HCT116 (cell line): ENCODE measurements around the gene ADARB2. TPM values are rescaled to one million over a fixed set of nuclear protein-coding genes. Genes with fewer than 3 reads are reported as not detected.

Experiments used
- ATAC-seq: fragments of 200-7000 bp; cut with Tn5 transposase; 2 replicates; pipeline ENCODE4 v1.9.1; 2020; ENCODE audit warnings: mild to moderate bottlenecking, moderate library complexity
- BruUV-seq: library from RNA; stranded (reverse); fragments of 400-500 nt; replicated peaks from 2 replicates; lab custom pipeline; 2021; lab: Mats Ljungman, UMichigan
- CTCF ChIA-PET: fragments of 300-600 bp; sonication (Branson Sonifier 250); formaldehyde crosslinking; loops from one replicate; lab custom pipeline; 2021; ENCODE audit warnings: antibody characterized with exemption; lab: Charles Lee
- POLR2A ChIA-PET: fragments of 300-600, 350-600 bp; sonication (Branson Sonifier 250); formaldehyde crosslinking; loops from one replicate; lab custom pipeline; 2021; ENCODE audit warnings: antibody characterized with exemption; lab: Charles Lee
- RAD21 ChIA-PET, 2 experiments: fragments of 300-600 bp; sonication (Branson Sonifier 250); formaldehyde crosslinking; loops; one replicate each; lab custom pipeline; 2023; ENCODE audit warnings: low total read pairs in 2 of 2; ENCODE audit not compliant: uncharacterized antibody in 2 of 2, unreplicated experiment in 2 of 2, low non-redundant PET in 1 of 2; lab: Charles Lee
- DNase-seq: peaks from one replicate; pipeline ENCODE4 v3.0.0-alpha.2; 2010; ENCODE audit warnings: low read depth, low spot score
- H2AFZ ChIP-seq: fragments of 200-600 bp; shearing (Covaris generic), sonication (generic); 2 replicates; pipeline ENCODE4 v1.6.1; 2017; ENCODE audit warnings: low read depth, mixed run types, mixed read lengths, antibody characterized with exemption, low read length; ENCODE audit not compliant: poor library complexity, severe bottlenecking
- H3K27ac ChIP-seq: 2 replicates; pipeline ENCODE4 v1.5.1; 2012; ENCODE audit warnings: low read depth, low read length
- H3K27me3 ChIP-seq: fragments of 200-600 bp; sonication (generic); 2 replicates; pipeline ENCODE4 v1.6.1; 2016; ENCODE audit warnings: mixed run types, low read length, mixed read lengths; ENCODE audit not compliant: insufficient read depth
- H3K36me3 ChIP-seq, 2 experiments: fragments of 200-500 bp in 1 of 2; fragments of 200-600 bp in 1 of 2; sonication (Bioruptor generic) in 1 of 2; sonication (generic) in 1 of 2; 2 replicates each; pipeline versions ENCODE4 v1.5.1 to v1.6.1; 2014 to 2016; ENCODE audit warnings: low read length in 2 of 2, inconsistent platforms in 1 of 2, mixed read lengths in 1 of 2, mixed run types in 1 of 2; ENCODE audit not compliant: insufficient read depth in 2 of 2, control insufficient read depth in 1 of 2
- H3K4me1 ChIP-seq, 2 experiments: fragments of 200-600 bp in 1 of 2; sonication (generic) in 1 of 2; 2 replicates each; pipeline versions ENCODE4 v1.5.1 to v1.6.1; 2012 to 2017; ENCODE audit warnings: low read length in 2 of 2, inconsistent platforms in 1 of 2, mild to moderate bottlenecking in 1 of 2, mixed read lengths in 1 of 2, mixed run types in 1 of 2, moderate library complexity in 1 of 2; ENCODE audit not compliant: insufficient read depth in 2 of 2, control insufficient read depth in 1 of 2
- H3K4me2 ChIP-seq: fragments of 200-600 bp; sonication (generic); 2 replicates; pipeline ENCODE4 v1.6.1; 2017; ENCODE audit warnings: mixed run types, low read length, mixed read lengths
- H3K4me3 ChIP-seq, 2 experiments: fragments of 200-600 bp in 1 of 2; sonication (generic) in 1 of 2; replicated peaks in 1 of 2; 2 replicates each; pipeline ENCODE4 v1.5.1; 2011 to 2016; ENCODE audit warnings: low read length in 2 of 2, control low read depth in 1 of 2, low read depth in 1 of 2, mild to moderate bottlenecking in 1 of 2, mixed read lengths in 1 of 2, mixed run types in 1 of 2
- H3K79me2 ChIP-seq: fragments of 200-600 bp; sonication (generic); 2 replicates; pipeline ENCODE4 v1.6.1; 2017; ENCODE audit warnings: mild to moderate bottlenecking, mixed run types, low read length, moderate library complexity, mixed read lengths; ENCODE audit not compliant: insufficient read depth
- H3K9ac ChIP-seq: fragments of 200-600 bp; sonication (generic); 2 replicates; pipeline ENCODE4 v1.6.1; 2016; ENCODE audit warnings: low read length, mixed read lengths
- H3K9me2 ChIP-seq: fragments of 200-600 bp; sonication (generic), shearing (Covaris generic); 2 replicates; pipeline ENCODE4 v1.6.1; 2017; ENCODE audit warnings: mixed run types, mild to moderate bottlenecking, moderate library complexity; ENCODE audit not compliant: insufficient read depth
- H3K9me3 ChIP-seq, 2 experiments: fragments of 200-500 bp in 1 of 2; fragments of 200-600 bp in 1 of 2; sonication (Bioruptor generic) in 1 of 2; sonication (generic) in 1 of 2; 2 replicates each; pipeline ENCODE4 v1.6.1; 2014 to 2017; ENCODE audit warnings: low read length in 2 of 2, mixed read lengths in 2 of 2, inconsistent platforms in 1 of 2, low read depth in 1 of 2, mild to moderate bottlenecking in 1 of 2, mixed run types in 1 of 2, moderate library complexity in 1 of 2; ENCODE audit not compliant: control insufficient read depth in 1 of 2, insufficient read depth in 1 of 2
- H4K20me1 ChIP-seq: fragments of 200-600 bp; sonication (generic), shearing (Covaris generic); 2 replicates; pipeline ENCODE4 v1.6.1; 2017; ENCODE audit warnings: mixed run types, mild to moderate bottlenecking, moderate library complexity; ENCODE audit not compliant: insufficient read depth
- CBX3 ChIP-seq: IDR thresholded peaks from 2 replicates; pipeline ENCODE4 v1.6.1; 2012; ENCODE audit warnings: low read depth
- CEBPB ChIP-seq: IDR thresholded peaks from 2 replicates; pipeline ENCODE4 v1.6.1; 2012; ENCODE audit warnings: low read depth
- ELF1 ChIP-seq: IDR thresholded peaks from 2 replicates; pipeline ENCODE4 v1.6.1; 2012; ENCODE audit warnings: low read depth, borderline replicate concordance
- EZH2 ChIP-seq: fragments of 200-600 bp; sonication (generic); IDR thresholded peaks from 2 replicates; pipeline ENCODE4 v1.6.1; 2017; ENCODE audit warnings: antibody characterized with exemption, mixed run types
- FOSL1 ChIP-seq: IDR thresholded peaks from 2 replicates; pipeline ENCODE4 v1.6.1; 2012; ENCODE audit warnings: low read depth
- JUND ChIP-seq: IDR thresholded peaks from 2 replicates; pipeline ENCODE4 v1.6.1; 2012
- POLR2AphosphoS5 ChIP-seq: IDR thresholded peaks from 2 replicates; pipeline ENCODE4 v1.6.1; 2011; ENCODE audit warnings: mild to moderate bottlenecking, low read depth, low read length, moderate library complexity
- RAD21 ChIP-seq: IDR thresholded peaks from 2 replicates; pipeline ENCODE4 v1.6.1; 2012; ENCODE audit warnings: low read depth, mild to moderate bottlenecking
- SIN3A ChIP-seq: IDR thresholded peaks from 2 replicates; pipeline ENCODE4 v1.6.1; 2012; ENCODE audit warnings: low read depth
- SP1 ChIP-seq: IDR thresholded peaks from 2 replicates; pipeline ENCODE4 v1.6.1; 2012; ENCODE audit warnings: low read depth
- SRF ChIP-seq: IDR thresholded peaks from 2 replicates; pipeline ENCODE4 v1.6.1; 2012; ENCODE audit warnings: low read depth
- TCF7L2 ChIP-seq: IDR thresholded peaks from 2 replicates; pipeline ENCODE4 v1.7.0; 2011; ENCODE audit warnings: borderline replicate concordance, inconsistent platforms; ENCODE audit not compliant: insufficient read depth, insufficient read length; ENCODE audit errors: extremely low read depth
- YY1 ChIP-seq: IDR thresholded peaks from 2 replicates; pipeline ENCODE4 v1.6.1; 2011; ENCODE audit warnings: low read length, low read depth, moderate library complexity, mild to moderate bottlenecking; ENCODE audit not compliant: insufficient replicate concordance; ENCODE audit errors: extremely low read depth
- ZNF274 ChIP-seq: fragments of 200-500 bp; sonication (Bioruptor generic); IDR thresholded peaks from 2 replicates; pipeline ENCODE4 v1.6.1; 2014; ENCODE audit warnings: mild to moderate bottlenecking, low read depth, low read length, inconsistent platforms
- intact Hi-C: fragments of 100-400 bp; cut with micrococcal nuclease; formaldehyde crosslinking; loops from 2 replicates; pipeline ENCODE4 v1.10.0; 2022
- total RNA-seq: library from RNA; stranded (reverse); gene quantifications from one replicate; pipeline ENCODE4 v1.2.1, GENCODE V29; 2021; ENCODE audit not compliant: unreplicated experiment
- TF ChIP-seq, protein P1 (sequence below): IDR thresholded peaks from 2 replicates; pipeline ENCODE4 v1.6.1; 2012
- TF ChIP-seq, protein P2 (sequence below): IDR thresholded peaks from 2 replicates; pipeline ENCODE4 v1.6.1; 2011; ENCODE audit warnings: mild to moderate bottlenecking, low read length, moderate library complexity; ENCODE audit not compliant: insufficient replicate concordance; ENCODE audit errors: extremely low read depth
- TF ChIP-seq, protein P3 (sequence below), 3 experiments: fragments of 200-600 bp in 1 of 3; sonication (generic) in 1 of 3; IDR thresholded peaks in 2 of 3; conservative IDR thresholded peaks in 1 of 3; 2 replicates each; pipeline ENCODE4 v1.5.1; 2012 to 2017; ENCODE audit warnings: low read depth in 2 of 3, low read length in 2 of 3, antibody characterized with exemption in 1 of 3, borderline replicate concordance in 1 of 3, control low read depth in 1 of 3, mild to moderate bottlenecking in 1 of 3, mixed read lengths in 1 of 3, mixed run types in 1 of 3, moderate library complexity in 1 of 3; ENCODE audit not compliant: insufficient read depth in 1 of 3

Gene ADARB2
- total RNA-seq, 1 experiment from 2014 or later, result not detected

DNA sequence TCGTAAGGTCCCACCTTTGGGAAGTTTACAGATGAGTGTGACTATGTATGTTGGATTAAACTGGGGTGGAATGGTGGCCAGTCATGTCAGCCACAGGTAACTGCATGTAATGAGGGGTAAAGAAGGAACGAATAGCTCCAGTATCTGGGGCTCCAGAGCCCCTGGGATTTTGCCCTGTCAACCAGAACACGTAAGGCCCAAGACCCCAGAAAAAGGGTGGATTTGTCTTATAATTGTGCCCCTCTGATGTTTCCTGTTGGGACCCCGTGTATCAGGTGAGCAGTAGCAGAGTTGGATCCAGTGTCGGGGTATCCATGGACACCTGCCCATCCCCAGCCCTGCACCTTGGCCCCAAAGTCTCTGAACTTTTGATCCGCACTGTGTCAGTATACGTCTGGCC is 76.9 kb downstream of the ADARB2 start:
- TF ChIP-seq RAD21 (no peak), SRF (no peak), CEBPB (no peak), YY1 (no peak), CBX3 (no peak), SIN3A (no peak), TCF7L2 (no peak), JUND (no peak), ELF1 (no peak), EZH2 (no peak), POLR2AphosphoS5 (no peak), FOSL1 (no peak), ZNF274 (no peak), SP1 (no peak)
- TF ChIP-seq, protein P1, sequence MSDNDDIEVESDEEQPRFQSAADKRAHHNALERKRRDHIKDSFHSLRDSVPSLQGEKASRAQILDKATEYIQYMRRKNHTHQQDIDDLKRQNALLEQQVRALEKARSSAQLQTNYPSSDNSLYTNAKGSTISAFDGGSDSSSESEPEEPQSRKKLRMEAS, result no peak
- TF ChIP-seq, protein P2, sequence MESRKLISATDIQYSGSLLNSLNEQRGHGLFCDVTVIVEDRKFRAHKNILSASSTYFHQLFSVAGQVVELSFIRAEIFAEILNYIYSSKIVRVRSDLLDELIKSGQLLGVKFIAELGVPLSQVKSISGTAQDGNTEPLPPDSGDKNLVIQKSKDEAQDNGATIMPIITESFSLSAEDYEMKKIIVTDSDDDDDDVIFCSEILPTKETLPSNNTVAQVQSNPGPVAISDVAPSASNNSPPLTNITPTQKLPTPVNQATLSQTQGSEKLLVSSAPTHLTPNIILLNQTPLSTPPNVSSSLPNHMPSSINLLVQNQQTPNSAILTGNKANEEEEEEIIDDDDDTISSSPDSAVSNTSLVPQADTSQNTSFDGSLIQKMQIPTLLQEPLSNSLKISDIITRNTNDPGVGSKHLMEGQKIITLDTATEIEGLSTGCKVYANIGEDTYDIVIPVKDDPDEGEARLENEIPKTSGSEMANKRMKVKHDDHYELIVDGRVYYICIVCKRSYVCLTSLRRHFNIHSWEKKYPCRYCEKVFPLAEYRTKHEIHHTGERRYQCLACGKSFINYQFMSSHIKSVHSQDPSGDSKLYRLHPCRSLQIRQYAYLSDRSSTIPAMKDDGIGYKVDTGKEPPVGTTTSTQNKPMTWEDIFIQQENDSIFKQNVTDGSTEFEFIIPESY, result no peak
- TF ChIP-seq, protein P3, sequence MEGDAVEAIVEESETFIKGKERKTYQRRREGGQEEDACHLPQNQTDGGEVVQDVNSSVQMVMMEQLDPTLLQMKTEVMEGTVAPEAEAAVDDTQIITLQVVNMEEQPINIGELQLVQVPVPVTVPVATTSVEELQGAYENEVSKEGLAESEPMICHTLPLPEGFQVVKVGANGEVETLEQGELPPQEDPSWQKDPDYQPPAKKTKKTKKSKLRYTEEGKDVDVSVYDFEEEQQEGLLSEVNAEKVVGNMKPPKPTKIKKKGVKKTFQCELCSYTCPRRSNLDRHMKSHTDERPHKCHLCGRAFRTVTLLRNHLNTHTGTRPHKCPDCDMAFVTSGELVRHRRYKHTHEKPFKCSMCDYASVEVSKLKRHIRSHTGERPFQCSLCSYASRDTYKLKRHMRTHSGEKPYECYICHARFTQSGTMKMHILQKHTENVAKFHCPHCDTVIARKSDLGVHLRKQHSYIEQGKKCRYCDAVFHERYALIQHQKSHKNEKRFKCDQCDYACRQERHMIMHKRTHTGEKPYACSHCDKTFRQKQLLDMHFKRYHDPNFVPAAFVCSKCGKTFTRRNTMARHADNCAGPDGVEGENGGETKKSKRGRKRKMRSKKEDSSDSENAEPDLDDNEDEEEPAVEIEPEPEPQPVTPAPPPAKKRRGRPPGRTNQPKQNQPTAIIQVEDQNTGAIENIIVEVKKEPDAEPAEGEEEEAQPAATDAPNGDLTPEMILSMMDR (IDR thresholded peaks at IDR 0.05 in 2 of 3, conservative IDR thresholded peaks at IDR 0.05 in 1 of 3; ENCODE audit: borderline replicate concordance in 1 of 3, insufficient read depth in 1 of 3, low read depth in 2 of 3, low read length in 2 of 3), result no peak
- ChIA-PET POLR2A (no interaction called here), CTCF (no interaction called here), RAD21 (no interaction called here)
- Histone ChIP-seq H3K4me1 (no peaks in the 10 kb centered on the region), H3K79me2 (no peaks in the 10 kb centered on the region), H3K27me3 (peaks cover 8% of the 10 kb centered on the region; the same call in 1 of the 2 replicates), H2AFZ (no peak overlapping the region), H3K4me3 (no peak overlapping the region), H3K36me3 (no peaks in the 10 kb centered on the region), H3K27ac (no peak overlapping the region), H3K9me3 (no peaks in the 10 kb centered on the region), H3K9me2 (no peaks in the 10 kb centered on the region), H4K20me1 (no peaks in the 10 kb centered on the region), H3K9ac (no peak overlapping the region), H3K4me2 (no peak overlapping the region)
- intact Hi-C loops, result no loop called here
- no peak for DNase-seq
- BruUV-seq, result no TSS peak
- ATAC-seq, result no peak
